Activated naive CD4-positive, alpha-beta T cell treated with anti-CD3 and anti-CD28 coated beads, Interleukin-2, amount 50 U/mL, for 16 hours (primary cell): ENCODE measurements around the gene SDF4.
A peak's percentile ranks its signal among the peaks of the same experiment; 100 is the strongest.

Experiments used
- DNase-seq: peaks from one replicate; pipeline ENCODE4 v3.0.0-alpha.2; 2020

SDF4 gene

GRCh38 chr1:1210726-1211540 lies 20.9 kb downstream of the SDF4 start:
- DNase-seq, result peak; percentile 11

- DNase-seq, result no peak
Measured at GRCh38 chr1:1208713-1209433, 22.9 kb downstream of the SDF4 start.

- DNase-seq, result no peak
Measured at GRCh38 chr1:1207571-1207892, 24.3 kb downstream of the SDF4 start.

GRCh38 chr1:1206966-1207531 lies 24.8 kb downstream of the SDF4 start:
- no peak for DNase-seq

- DNase-seq, result peak; percentile 44
Measured at GRCh38 chr1:1206376-1206965, 25.3 kb downstream of the SDF4 start, which contains the start of gene TNFRSF18. Gene TNFRSF18, minus strand, starts transcription at chr1:1206592. Its CDS starts 21 bp downstream, at chr1:1206571.

GRCh38 chr1:1205769-1206375 lies 25.9 kb downstream of the SDF4 start:
- no peak for DNase-seq

- DNase-seq, result no peak
Measured at GRCh38 chr1:1204998-1205768, 26.6 kb downstream of the SDF4 start.

- DNase-seq, result no peak
Measured at GRCh38 chr1:1204425-1204920, 27.3 kb downstream of the SDF4 start.

GRCh38 chr1:1203561-1204424 lies 28.0 kb downstream of the SDF4 start:
- no peak for DNase-seq

- DNase-seq, result no peak
Measured at GRCh38 chr1:1202831-1203560, 28.8 kb downstream of the SDF4 start.

- peak; percentile 93 for DNase-seq
Measured at GRCh38 chr1:1200876-1201810, 30.7 kb downstream of the SDF4 start.

- DNase-seq, result no peak
Measured at GRCh38 chr1:1199961-1200875, 31.6 kb downstream of the SDF4 start.

- DNase-seq, result no peak
Measured at GRCh38 chr1:1199141-1199960, 32.5 kb downstream of the SDF4 start.

GRCh38 chr1:1198423-1199140 lies 33.2 kb downstream of the SDF4 start:
- no peak for DNase-seq

GRCh38 chr1:1197551-1198422 lies 34.0 kb downstream of the SDF4 start:
- no peak for DNase-seq

- DNase-seq, result no peak
Measured at GRCh38 chr1:1197188-1197500, 34.7 kb downstream of the SDF4 start.
